T-helper 2 cell (primary cell): ENCODE measurements around the gene NFE2L2.
"Not testable (repeated sequence)": the region's sequence is repeated elsewhere in the genome, so short reads cannot be mapped to it uniquely, and the experiment has no call there.

Experiments
- DNase-seq, 5 experiments: peaks; one replicate each; pipeline versions ENCODE4 v3.0.0 to v3.0.0-alpha.2; 2012 to 2022

The NFE2L2 gene

GRCh38 chr2:177256026-177256425 is 8.5 kb downstream of the NFE2L2 start:
- DNase-seq: no peak

GRCh38 chr2:177255227-177255601 is 9.3 kb downstream of the NFE2L2 start:
- DNase-seq: no peak

GRCh38 chr2:177254433-177255226 is 9.9 kb downstream of the NFE2L2 start:
- no peak for DNase-seq

- no peak for DNase-seq
Measured at GRCh38 chr2:177253704-177254103, 10.8 kb downstream of the NFE2L2 start.

GRCh38 chr2:177252808-177253531 is 11.6 kb downstream of the NFE2L2 start:
- DNase-seq: no peak

- no peak for DNase-seq
Measured at GRCh38 chr2:177251165-177251542, 13.4 kb downstream of the NFE2L2 start.

- DNase-seq: no peak
Measured at GRCh38 chr2:177250461-177250860, 14.1 kb downstream of the NFE2L2 start.

- DNase-seq: no peak
Measured at GRCh38 chr2:177249038-177249437, 15.5 kb downstream of the NFE2L2 start.

- no peak for DNase-seq
Measured at GRCh38 chr2:177247693-177248262, 16.7 kb downstream of the NFE2L2 start.

GRCh38 chr2:177246523-177247030 is 17.9 kb downstream of the NFE2L2 start:
- not testable (repeated sequence) for DNase-seq

GRCh38 chr2:177246000-177246399 is 18.5 kb downstream of the NFE2L2 start:
- DNase-seq: no peak

GRCh38 chr2:177245010-177245422 is 19.5 kb downstream of the NFE2L2 start:
- no peak for DNase-seq

GRCh38 chr2:177244244-177244771 is 20.2 kb downstream of the NFE2L2 start:
- DNase-seq: peak in 1 of 5 experiments; percentile 69

GRCh38 chr2:177243476-177243875 is 21.1 kb downstream of the NFE2L2 start:
- no peak for DNase-seq

- DNase-seq: no peak
Measured at GRCh38 chr2:177243073-177243472, 21.5 kb downstream of the NFE2L2 start.

- DNase-seq: peak in 1 of 5 experiments; percentile 24
Measured at GRCh38 chr2:177242121-177242987, 22.2 kb downstream of the NFE2L2 start.

- peak in 1 of 5 experiments; percentile 56 for DNase-seq
Measured at GRCh38 chr2:177241711-177242120, 22.8 kb downstream of the NFE2L2 start.

- peak in 2 of 5 experiments; percentile 52 to 87 for DNase-seq
Measured at GRCh38 chr2:177239932-177240630, 24.4 kb downstream of the NFE2L2 start.

GRCh38 chr2:177239053-177239452 is 25.5 kb downstream of the NFE2L2 start:
- DNase-seq: no peak

- DNase-seq: no peak
Measured at GRCh38 chr2:177237932-177238331, 26.6 kb downstream of the NFE2L2 start.

GRCh38 chr2:177235855-177236437 is 28.6 kb downstream of the NFE2L2 start:
- DNase-seq: no peak
